ENCODE measurements around the gene GNA15.

- TF ChIP-seq, protein P1, sequence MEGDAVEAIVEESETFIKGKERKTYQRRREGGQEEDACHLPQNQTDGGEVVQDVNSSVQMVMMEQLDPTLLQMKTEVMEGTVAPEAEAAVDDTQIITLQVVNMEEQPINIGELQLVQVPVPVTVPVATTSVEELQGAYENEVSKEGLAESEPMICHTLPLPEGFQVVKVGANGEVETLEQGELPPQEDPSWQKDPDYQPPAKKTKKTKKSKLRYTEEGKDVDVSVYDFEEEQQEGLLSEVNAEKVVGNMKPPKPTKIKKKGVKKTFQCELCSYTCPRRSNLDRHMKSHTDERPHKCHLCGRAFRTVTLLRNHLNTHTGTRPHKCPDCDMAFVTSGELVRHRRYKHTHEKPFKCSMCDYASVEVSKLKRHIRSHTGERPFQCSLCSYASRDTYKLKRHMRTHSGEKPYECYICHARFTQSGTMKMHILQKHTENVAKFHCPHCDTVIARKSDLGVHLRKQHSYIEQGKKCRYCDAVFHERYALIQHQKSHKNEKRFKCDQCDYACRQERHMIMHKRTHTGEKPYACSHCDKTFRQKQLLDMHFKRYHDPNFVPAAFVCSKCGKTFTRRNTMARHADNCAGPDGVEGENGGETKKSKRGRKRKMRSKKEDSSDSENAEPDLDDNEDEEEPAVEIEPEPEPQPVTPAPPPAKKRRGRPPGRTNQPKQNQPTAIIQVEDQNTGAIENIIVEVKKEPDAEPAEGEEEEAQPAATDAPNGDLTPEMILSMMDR (IDR thresholded peaks at IDR 0.05) = no peak
- TF ChIP-seq POLR2A (IDR thresholded peaks at IDR 0.05) = no peak
These were observed 42.6 kb downstream of the GNA15 start, which contains the start of gene S1PR4 for GRCh38 chr19:3178377-3178972.

Data from tibial nerve (tissue), 3 donors.